ENCODE results near the gene EIF4A2.
"Not testable (repeated sequence)": the region's sequence is repeated elsewhere in the genome, so short reads cannot be mapped to it uniquely, and the experiment has no call there.

EIF4A2 gene

DNA sequence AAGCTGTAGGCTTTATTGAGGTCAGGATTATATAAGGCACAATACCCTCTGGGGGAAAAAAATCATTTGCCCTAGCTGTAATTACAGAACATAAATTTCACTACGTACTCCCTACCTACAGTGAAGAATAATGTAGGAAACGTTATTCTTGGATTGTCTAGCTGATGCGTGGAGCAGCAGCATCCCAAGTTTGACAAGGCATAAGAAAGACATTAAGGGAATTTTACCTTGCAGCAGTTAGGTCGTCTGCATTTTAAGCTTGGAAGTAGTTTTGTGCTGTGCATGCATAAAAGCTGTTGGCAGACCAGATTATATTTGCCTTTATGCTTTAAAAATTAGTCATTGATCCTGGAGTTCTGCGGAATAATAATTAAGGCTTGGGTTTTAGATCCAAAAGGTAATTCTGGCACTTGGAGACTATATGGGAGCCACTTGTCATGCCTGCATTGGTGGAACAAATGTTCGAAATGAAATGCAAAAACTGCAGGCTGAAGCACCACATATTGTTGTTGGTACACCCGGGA is 2.2 kb downstream of the EIF4A2 start:
- no peak for DNase-seq

DNA sequence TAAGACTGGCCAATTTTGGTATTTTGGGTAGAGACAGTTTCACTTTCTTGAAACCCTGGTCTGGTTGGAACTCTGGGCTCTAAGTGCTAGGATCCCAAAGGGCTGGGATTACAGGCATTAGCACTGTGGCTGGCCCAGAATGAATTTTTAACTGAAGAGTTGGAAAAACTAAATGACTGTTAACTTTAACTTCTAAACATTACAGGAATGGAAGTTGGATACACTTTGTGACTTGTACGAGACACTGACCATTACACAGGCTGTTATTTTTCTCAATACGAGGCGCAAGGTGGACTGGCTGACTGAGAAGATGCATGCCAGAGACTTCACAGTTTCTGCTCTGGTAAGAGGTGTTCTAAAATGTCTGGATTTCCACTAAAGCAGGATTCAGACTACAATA is 3.5 kb downstream of the EIF4A2 start:
- DNase-seq: no peak

DNA sequence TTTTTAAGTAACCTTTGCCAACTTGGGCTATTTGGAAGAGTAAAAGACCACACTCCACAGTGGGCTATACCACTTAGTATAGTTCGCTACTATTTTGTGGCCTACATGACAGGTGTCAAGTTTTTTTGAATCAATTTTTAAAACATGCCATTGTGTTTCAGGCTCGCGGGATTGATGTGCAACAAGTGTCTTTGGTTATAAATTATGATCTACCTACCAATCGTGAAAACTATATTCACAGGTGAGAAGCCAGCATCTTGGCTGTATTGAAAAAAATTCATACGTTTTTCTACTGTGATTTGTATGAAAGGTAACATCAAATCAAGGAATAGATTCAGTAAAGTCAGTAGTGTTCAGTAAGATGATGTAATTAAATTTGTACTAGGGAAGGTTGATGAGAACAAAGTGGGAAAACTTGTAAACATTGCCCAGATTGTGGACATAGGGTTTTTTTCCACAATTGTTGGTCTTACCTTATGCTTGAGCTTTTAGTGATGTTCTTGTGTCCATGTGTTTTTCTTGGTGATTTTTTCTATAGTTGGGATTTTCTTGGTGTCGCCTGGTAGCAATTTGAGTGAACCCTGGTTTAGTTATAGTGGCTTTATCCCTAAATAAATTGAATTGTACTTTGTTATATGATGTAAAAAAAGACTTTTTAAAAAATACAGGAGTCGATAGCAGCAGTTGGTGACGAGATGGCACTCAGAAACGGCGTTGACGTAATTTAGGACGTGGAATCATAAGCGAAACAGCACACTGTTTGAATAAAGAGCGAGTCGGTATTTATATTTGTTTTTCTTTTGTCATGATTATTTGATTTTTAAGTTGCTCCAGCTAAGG is 4.5 kb downstream of the EIF4A2 start:
- DNase-seq: no peak

DNA sequence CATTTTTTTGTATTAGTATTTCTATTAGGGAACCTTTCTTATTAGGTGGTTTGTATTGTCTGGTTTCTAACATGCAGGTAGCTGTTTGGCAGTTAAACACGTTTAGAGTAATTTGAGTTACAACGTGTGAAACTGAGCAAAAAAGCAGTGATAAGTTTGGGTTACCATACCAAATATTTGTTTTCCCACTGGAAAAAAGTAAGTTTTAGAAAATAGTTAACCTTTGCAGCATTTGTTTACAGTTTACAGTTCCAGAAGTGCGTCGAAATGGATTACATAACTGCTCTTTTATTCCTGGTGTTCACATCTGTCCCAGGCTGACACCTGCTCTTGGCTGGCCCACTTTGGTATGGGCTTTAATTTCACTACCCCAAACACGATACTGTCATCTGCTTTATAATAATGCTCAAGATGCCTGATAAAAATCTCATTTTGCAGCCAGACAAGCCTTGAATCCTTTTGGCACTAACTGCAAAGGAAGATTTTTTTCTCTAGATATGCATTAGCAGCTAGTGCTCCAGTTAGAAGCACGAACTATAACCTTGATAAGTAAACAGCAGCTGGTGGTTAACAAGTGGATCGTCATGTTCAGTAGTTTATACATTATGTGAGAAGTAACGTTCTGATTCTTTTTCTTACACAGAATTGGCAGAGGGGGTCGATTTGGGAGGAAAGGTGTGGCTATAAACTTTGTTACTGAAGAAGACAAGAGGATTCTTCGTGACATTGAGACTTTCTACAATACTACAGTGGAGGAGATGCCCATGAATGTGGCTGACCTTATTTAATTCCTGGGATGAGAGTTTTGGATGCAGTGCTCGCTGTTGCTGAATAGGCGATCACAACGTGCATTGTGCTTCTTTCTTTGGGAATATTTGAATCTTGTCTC is 5.3 kb downstream of the EIF4A2 start:
- DNase-seq: no peak

DNA sequence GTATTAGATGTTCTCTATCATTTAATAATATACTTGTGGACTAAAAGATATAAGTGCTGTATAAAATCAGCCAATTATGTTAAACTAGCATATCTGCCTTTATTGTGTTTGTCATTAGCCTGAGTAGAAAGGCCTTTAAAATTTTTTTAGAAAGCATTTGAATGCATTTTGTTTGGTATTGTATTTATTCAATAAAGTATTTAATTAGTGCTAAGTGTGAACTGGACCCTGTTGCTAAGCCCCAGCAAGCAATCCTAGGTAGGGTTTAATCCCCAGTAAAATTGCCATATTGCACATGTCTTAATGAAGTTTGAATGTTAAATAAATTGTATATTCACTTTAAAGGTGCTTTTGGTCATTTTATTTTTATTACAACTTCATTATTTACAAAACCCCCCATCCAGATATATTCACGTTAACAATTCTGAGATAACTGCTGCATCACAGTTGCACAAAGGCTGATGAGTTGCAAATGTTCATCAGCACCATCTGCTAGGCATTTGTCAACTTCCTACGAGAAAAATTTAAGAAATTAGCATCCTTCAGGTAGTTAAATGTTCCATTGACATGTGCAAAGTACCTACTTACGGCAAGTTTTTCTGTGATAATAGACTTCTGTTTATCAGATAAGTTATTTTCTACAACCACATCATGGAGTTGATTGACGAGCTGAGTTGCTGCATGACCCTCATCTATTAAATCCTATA is 6.3 kb downstream of the EIF4A2 start:
- no peak for DNase-seq

DNA sequence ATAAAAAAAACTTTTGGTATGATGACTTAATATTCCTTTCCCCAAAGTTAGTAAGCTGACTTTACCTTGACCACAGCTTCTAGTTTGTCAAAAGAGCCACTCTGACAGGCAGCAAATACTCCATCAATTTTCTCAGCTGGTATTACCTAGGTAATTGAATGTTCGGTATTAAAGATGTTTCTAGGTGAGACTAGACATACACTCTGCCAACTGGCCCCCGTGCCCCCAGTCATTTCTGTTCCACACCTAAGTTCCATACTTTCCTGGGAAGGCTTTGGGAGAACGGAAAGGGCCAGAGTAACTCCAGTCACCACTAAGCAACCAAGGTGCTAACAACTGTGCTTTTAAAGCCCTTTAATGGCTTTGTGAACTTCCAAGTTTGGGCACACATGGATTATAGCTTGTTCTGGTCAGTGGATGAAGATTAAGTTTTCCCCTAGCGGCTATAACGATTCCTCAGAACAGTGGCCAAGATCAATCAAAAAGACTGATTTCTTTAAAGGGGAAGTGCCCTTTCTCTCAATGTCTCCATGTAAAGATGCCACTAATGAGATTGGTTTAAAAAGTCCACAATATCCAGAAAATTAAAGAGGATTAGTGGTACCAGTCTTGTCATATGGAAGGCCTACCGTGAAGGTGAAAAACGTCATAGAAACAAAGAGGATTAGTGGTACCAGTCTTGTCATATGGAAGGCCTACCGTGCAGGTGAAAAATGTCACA is 7.0 kb downstream of the EIF4A2 start:
- DNase-seq: no peak

DNA sequence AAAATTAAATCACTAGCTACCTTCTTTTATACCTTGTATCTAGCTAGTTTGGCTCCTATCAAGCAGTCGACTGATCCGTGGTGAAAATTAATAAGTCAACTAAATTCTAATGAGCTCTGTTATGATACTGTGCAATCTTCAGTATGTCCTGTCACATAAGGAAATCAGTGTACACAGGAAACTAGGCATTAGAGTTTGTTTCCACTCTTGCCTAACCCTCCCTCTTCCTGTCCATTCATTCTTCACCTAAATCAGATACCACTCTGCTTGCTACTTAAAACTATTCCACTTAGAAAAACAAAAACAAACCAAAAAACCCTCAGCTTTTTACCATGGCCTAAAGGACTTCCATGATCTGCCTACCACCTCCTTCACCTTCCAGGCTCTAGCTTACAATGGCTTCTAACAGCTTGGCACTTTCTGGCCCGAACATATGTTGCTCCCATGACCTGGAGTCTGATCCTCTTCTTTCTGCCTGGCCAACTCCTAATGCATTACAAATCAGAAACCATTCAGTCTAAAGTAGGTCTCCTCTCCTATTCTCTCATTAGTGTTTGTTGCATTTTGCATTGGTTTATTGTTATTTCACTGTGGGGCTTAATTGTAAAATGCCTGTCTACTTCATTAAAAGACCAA is 15.0 kb downstream of the EIF4A2 start:
- no peak for DNase-seq

DNA sequence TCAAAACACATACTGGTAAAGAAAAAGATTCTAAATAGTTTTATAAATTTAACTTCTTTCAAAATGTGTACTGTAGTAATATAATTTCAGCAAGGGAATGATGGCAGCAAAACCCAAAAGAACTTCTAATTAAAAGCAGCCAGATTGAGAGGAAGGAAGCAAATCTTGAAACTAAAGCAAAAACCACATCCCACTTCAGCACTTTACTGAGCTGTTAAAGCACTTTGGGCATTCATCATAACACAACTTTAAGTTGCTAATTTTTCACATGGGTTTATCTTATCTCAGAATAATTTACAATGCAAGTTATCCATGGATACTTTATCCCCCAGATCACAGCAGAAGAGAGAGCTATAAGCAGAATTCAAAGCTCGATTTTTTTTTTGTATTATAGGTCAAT is 16.9 kb downstream of the EIF4A2 start:
- no peak for DNase-seq

DNA sequence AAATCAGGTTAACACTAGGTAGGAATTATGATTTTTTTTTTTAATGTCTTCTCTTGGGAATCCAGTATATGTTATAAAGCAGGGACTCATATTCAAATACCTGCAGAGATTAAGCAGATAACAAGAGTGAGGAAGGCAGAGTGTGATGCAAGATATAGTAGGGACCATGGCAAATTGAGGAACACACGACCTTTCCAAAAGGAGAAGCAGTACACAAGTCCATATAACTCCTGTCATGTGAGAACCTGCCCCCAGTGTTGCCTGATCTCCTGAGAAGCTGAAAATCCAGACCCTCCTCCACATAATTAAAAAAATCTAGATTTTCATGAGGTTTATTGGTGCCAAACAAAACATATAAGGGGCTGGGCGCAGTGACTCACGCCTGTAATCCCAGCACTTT is 19.3 kb downstream of the EIF4A2 start:
- DNase-seq: no peak

DNA sequence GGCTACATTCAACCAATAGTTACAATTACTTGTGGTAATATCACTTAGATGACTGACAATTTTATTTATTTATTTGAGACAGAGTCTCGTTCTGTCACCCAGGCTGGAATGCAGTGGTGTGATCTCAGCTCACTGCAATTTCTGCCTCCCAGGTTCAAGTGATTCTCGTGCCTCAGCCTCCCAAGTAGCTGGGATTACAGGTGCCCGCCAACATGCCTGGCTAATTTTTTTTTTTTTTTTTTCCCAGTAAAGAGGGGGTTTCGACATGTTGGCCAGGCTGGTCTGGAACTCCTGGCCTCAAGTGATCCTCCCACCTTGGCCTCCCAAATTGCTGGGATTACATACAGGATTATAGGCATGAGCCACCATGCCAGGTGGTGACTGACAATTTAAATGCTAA is 20.1 kb downstream of the EIF4A2 start:
- not testable (repeated sequence) for DNase-seq

DNA sequence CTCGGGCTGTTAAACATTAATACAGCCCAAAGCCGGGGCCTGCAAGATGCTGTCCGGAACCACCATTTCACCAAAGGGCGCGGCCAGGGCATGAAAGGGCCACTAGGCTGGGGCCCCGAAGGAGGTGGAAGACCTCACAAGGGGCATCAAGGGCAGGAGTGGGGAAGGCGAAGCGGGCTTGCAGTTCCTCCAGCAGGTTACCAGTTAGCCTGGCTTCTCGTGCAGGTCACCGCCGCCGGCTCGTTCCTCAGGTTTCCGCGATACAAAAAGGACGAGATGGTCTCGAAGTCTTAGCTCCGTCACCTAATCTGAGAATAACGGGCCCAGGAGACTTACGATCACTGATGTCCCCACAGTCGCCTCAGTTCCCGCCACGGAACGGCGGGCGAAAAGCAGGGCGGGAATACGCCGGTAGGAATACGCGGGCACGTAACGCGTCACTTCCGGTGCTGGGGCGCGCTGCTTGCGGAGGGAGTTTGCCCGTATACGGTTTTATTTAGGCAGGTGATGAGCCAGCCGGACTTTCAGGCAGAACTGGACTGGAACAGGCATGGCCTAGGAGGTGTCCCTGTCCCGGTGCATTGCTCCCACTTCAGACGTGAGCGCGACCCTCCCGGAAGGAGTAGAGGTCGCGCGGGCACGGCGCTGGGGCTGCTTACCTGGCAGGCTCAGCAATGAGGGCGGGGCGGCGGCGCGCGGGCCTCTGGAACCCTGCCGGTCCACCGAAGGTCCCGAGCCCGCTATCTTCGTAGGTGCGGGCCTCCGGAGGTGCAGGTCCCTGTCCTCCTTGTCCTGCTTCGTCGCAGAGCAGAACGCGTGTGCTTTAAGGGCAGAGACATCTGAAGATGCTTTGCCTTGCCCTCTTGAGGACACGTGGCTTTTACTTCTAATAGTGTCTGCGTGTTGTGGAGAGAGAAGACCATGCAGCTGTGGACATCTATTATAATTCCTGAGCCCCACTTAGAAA is 23.0 kb downstream of the EIF4A2 start, which contains the start of gene RFC4:
Gene RFC4, minus strand, starts transcription at position 394 of the 967 bp plus-strand sequence. CDS start 1,769 bp downstream, outside the sequence.
- DNase-seq: peak; percentile 83

DNA sequence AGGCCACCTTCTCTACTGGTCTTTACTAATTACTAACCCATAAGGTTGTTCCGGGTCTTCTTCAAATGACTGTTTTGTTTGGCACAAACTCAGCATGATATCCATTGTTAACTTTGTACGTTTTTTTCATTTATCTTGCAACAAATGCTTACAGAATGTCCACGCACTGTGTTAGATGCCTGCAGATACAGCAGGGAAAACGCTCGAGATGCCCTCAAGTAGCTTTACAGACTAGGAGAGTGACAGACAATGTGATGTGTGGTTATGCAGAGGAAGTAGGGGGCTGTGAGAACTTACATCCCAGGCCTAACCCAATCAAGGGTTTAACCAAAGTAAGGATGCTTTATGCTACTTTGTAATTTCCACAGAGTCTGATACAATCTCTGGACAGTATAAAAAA is 23.9 kb downstream of the EIF4A2 start:
- no peak for DNase-seq

DNA sequence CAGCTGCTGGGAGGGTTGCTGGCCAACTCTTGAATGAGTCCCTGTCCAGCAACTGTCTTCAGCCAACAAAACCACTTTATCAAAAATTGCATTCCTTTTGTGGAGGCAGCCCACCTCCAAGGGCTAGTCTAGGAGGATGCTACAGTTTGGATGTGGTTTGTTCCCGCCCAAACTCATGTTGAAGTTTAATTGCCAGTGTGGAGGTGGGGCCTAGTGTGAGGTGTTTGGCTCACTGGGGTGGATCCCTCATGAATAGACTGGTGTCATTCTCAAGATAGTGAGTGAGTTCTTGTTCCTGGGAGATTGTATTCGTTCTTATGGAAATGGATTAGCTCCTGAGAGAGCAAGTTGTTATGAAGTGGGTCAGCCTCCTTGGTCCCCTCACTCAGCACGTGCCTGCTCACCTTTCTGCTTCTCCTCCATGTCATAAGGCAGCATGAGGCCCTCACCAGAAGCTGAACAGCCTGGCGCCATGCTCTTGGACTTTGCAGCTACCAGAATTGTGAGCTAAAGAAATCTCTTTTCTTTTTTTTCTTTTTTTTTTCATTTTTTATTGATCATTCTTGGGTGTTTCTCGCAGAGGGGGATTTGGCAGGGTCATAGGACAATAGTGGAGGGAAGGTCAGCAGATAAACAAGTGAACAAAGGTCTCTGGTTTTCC is 27.1 kb downstream of the EIF4A2 start:
- no peak for DNase-seq

DNA sequence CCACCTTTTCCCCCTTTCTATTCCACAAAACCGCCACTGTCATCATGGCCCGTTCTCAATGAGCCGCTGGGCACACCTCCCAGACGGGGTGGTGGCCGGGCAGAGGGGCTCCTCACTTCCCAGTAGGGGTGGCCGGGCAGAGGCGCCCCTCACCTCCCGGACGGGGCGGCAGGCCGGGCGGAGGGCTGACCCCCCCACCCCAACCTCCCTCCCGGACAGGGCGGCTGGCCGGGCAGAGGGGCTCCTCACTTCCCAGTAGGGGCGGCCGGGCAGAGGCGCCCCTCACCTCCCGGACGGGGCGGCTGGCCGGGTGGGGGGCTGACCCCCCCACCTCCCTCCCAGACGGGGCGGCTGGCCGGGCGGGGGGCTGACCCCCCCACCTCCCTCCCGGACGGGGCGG is 27.9 kb downstream of the EIF4A2 start:
- not testable (repeated sequence) for DNase-seq

DNA sequence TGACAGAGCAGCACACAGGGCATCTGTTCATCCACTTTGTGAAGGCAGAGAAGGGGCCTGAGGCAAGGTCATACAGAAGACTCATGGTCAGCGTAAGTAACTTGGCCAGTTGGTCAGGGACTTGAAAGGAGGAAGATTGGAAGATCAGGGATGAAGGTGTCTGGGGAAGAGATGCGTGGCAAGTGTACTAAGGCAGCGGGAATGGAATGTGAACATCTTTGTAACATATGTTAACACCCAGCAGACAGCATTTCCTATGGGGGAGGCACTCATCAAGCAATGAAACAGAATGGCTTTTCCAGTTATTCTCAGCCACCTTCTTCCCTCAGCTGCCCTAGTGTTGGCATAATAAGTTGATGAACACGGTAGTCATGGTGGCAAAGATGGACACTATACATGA is 30.7 kb downstream of the EIF4A2 start:
- DNase-seq: no peak

DNA sequence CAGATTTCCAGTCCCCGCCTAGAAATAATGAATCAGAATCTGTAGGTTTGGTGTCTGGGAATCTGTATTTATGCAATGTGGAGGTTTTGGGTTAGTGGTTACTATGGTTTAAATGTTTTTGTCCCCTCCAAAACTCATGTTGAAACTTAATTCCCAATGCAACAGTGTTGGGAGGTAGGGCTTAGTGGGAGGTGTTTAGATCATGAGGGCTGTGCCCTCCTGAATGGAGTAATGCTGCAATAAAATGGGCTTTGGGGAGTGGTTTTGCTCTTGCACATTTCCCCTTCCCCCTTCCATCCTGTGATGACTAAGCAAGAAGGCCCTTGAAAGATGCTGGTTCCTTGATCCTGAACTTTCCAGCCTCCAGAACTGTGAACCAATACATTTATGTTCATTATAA is 32.1 kb downstream of the EIF4A2 start:
- no peak for DNase-seq

DNA sequence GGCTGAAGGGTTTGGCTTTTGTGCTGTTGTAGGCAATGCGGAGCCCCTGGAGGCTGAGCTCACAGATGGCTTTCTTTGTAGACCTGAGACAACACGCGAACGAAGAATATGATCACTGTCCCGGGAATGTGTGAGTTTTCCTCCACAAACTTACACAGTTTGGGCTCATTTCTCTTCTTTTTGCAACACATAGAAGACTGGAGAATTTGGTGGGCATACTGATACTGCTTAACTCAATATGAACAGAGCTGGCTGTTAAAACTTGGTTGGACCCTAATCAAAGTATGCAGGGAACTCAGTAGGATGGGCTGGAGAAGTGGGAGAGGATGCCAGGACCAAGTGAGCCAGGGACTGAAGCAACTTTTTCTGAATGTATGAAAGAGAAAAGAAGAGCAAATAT is 35.1 kb downstream of the EIF4A2 start:
- DNase-seq: no peak

DNA sequence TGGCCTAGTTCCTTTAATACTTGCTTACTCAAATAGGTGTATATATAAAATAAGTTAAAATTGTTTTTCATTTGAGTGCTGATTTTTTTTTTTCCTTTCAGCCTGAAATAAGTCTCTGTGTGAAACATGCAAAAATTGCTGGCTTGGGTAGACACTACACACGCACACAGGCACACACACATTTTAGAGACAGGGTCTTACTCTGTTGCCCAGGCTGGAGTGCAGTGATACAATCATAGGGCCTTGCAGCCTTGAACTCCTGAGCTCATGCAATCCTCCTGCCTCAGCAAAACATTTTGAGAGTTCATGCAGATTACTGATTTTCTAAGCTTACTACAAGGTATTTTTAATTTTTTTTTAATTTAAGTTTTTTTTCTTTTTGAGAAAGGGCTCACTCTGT is 35.6 kb downstream of the EIF4A2 start:
- DNase-seq: no peak

DNA sequence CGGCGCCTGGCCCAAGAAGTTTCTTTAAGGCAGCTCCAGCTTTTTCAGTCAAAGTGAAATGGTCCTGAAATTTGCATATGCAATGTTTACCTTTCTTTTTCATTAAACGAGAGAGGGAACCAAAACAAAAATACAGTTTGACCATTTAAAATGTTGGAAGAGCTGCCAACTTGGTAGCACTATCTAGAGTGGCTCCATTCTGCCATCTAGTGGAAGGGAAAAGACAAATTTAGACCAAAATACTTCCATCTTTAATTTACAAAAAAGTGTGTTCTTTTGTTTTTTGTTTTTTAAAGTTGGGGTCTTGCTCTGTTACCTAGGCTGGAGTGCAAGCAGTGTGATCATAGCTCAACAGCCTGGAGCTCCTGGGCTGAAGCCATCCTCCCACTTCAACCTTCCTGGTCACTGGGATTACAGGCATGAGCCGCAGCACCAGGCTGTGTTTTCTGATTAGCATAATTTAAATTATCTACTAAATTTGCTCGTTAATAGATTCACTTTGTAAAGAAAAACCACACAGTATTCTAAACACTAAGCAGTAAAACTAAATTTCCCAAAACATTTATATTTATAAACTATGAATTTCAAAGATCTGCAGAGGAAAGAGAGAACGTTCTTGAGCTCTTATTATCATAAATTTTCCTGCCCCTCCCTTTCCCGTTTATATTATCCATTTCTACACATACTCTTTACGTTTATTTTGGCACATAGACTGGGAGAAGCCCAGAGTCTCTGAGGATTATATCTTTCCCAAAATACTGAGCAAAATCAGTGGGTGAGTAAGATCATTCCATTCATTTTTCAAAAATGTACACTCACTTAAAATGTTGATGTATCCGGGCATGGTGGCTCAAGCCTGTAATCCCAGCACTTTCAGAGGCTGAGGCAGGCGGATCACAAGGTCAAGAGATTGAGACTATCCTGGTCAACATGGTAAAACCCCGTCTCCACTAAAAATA is 38.3 kb downstream of the EIF4A2 start:
- peak; percentile 47 for DNase-seq
